ENCODE measurements around the gene FBRSL1.
"Not testable (repeated sequence)": the region's sequence is repeated elsewhere in the genome, so short reads cannot be mapped to it uniquely, and the experiment has no call there.

FBRSL1 gene

DNA sequence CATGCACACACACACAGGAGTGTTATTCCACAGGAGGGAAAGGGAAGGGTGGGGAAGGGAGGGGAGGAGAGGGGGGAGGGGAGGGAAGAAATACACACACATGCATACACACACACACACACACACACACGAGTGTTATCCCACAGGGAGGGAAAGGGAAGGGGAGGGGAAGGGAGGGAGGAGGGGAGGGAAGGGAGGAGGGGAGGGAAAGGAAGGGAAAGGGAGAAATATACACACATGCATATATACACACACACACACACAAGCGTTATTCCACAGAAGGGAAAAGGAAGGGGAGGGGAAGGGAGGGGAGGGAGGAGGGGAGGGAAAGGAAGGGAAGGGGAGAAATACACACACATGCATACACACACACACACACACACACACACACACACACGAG, 19.6 kb upstream of the FBRSL1 start:
- no peak for DNase-seq (ENCODE audit: low read depth)

DNA sequence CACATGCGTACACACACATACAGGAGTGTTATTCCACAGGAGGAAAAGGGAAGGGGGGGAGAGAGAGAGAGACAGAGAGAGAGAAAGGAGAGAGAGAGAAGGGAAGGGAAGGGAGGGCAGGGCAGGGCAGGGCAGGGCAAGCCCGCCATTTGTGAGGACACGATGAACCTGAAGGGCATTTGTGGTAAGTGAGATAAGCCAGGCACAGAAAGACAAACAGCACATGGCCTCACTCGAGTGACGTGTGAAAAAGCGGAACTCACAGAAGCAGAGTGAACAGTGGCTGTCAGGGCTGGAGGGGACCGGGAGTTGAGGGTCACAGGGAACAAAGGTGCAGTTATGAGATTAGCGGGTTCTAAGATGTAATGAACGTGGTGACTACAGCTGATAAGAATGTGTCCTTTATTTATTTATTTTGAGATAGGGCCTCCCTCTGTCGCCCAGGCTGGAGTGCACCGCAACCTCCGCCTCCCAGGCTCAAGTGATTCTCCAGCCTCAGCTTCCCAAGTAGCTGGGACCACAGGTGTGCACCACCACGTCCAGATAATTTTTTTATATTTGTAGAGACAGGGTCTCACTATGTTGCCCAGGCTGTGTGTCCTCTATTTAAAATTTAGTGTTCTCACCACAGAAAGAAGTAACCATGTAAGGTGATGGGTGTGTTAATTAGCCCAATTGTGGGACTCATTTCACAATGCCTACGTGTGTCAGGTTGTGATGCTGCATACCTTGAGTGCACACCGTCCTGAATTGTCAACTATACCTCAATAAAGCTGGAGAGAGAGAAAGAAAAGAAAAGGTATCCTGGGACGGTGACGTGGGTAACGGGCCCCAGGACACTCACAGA, 18.7 kb upstream of the FBRSL1 start:
- no peak for DNase-seq (ENCODE audit: low read depth)

DNA sequence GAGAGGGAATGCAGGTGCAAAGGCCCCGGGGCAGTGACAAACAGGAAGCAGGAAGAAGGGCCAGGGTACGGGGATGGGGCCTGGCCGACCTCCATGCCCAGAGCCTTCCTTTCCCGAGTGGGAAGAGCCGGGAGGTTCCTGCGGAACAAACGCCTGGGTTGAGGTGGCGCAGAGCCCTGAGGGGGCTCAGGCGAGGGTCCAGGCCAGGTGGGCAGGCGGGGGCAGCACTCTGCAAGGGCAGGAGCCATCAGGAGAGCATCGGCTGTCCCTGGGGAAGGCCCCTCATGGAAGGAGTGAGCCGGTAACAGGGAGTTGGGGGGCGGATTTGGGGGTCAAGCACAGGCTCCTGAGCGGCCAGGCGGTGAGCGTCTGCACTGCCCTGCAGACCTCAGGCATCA, 18.1 kb upstream of the FBRSL1 start:
- no peak for DNase-seq (ENCODE audit: low read depth)

DNA sequence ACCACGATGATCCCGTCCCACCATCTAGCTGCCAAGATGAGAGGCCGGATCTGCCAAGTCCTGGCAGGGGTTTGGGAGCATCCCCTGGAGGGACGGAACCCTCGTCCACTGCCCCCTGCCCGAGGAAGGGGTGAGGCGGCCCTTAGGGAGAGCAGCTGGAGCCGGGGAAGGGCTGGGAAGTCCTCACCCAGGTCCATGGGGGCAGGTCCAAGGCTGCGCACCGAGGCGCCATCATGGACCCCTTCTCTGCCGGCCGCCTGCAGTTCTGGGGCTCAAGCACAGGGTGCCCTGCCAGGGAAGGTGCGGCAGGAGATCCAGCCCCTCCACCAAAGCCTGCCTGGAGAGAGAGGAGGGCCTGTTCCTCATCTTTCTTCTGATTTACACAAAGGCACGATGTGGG, 17.6 kb upstream of the FBRSL1 start:
- DNase-seq (ENCODE audit: low read depth), result no peak

DNA sequence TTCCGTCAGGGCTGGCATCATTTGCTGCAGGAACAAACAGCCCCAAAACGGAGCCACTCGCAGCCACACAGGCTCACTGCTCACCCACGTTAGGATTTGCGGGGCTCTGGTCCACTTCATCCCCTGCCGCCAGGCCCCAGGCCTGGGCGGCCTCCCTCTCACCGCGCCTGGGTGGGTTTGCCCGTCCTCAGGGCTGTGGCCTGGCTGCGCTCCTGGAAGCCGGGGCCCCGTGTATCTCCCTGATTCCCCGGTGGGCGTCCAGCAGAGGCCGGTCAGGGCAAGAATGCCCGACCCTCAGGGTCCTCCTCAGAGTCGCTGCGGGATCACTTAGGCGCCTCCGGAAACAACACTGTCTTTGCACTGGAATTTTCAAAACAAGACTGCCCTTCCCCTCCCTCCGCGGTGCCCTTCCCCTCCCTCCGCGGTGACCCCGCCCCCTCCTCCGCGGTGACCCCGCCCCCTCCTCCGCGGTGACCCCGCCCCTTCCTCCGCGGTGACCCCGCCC, 15.7 kb upstream of the FBRSL1 start:
- no peak for DNase-seq (ENCODE audit: low read depth)

DNA sequence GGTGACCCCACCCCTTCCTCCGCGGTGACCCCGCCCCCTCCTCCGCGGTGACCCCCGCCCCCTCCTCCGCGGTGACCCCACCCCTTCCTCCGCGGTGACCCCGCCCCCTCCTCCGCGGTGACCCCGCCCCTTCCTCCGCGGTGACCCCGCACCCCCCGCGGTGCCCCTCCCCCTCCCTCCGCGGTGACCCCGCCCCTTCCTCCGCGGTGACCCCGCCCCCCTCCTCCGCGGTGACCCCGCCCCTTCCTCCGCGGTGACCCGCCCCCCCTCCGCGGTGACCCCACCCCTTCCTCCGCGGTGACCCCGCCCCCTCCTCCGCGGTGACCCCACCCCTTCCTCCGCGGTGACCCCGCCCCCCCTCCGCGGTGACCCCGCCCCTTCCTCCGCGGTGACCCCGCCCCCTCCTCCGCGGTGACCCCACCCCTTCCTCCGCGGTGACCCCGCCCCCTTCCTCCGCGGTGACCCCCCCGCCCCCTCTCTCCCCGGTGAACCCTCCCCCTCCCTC, 15.1 kb upstream of the FBRSL1 start:
- DNase-seq (ENCODE audit: low read depth), result not testable (repeated sequence)

DNA sequence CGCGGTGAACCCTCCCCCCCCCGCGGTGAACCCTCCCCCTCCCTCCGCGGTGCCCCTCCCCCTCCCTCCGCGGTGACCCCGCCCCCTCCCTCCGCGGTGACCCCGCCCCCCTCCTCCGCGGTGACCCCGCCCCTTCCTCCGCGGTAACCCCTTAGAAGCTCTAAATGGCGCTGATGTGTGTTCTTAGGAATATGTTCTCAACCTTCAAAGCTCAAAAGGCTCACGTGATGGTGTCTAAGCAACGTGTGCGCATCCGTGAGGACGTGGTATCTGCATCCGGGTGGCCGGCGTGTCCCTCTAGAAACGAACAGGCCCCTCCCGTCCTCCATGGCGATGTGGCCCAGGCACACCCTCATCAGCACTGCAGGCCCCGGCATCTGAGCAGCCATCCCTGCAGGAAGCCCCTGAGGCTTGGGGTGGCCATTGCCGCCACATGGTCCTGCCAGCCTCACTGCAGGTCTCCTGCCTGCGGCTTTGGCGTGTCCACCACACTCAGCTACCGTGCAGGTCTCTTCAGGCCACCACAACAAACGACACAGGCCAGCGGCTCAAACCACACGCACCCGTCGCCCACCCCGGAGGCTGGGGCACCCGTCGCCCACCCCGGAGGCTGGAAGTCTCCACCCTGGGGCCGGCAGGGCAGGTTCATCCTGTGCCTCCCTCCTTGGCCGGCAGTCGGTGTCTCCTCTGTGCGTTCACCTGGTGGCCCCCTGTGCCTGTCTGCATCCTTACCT, 14.5 kb upstream of the FBRSL1 start:
- no peak for DNase-seq (ENCODE audit: low read depth)

DNA sequence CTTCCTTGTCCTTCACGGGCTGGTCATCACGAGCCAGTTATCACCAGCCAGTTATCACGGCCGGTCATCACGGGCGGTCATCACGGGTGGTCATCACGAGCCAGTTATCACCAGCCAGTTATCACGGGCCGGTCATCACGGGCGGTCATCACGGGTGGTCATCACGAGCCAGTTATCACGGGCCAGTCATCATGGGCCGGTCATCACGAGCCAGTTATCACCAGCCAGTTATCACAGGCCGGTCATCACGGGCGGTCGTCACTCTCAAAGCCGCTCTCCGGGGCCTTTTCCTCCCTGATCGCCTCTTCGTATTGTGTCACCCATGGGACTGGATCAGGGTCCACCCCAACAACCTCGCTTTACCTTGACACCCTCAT, 13.9 kb upstream of the FBRSL1 start:
- DNase-seq (ENCODE audit: low read depth), result no peak

DNA sequence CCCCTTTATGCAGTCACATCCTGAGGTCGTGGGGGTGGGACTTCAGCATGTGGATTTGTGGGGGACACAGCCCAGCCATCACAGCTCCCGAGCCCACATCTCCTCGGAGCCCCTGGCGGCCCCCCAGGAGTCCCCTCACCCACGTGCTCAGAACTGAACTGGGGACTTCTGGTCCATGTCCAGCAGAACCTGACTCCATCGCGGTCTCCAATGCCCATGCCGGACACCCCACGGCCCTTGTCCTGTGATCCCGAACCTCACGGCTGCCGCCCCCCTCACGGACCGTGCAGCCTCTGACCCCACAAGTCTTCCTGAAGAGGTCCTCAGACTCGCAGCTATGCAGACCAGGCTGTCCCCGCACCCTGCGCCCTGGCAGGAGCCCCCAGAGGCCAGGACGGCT, 13.5 kb upstream of the FBRSL1 start:
- no peak for DNase-seq (ENCODE audit: low read depth)

DNA sequence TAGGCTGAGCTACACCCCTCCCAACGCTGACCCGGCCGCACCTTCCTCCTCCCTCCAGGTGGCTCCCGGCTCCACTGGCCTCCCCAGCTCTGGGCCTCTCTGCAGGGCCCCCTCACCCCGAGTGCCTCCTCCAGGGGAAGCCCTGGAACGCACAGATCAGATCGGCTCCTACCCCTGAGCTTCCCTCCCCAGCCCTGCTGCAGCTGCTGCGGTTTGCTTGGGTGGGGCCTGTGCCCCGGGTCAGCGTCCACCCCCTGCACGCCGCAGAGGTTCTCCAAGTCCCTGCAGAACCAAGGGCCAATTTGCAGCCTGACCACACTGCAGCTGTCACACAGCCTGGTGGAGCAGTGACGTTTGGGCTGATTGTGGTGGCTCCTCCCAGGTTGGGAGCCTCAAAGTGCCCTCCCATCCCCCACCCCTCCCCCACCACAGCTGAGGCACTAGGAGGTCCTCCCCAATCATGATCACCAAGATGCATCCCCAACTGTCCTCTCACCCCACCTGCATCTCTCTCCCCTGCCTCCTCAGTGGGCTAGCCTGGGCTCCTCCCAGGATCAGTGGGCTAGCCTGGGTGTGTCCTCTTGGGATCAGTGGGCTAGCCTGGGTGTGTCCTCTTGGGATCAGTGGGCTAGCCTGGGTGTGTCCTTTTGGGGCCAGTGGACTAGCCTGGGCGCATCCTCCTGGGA, 12.8 kb upstream of the FBRSL1 start:
- DNase-seq (ENCODE audit: low read depth), result no peak

DNA sequence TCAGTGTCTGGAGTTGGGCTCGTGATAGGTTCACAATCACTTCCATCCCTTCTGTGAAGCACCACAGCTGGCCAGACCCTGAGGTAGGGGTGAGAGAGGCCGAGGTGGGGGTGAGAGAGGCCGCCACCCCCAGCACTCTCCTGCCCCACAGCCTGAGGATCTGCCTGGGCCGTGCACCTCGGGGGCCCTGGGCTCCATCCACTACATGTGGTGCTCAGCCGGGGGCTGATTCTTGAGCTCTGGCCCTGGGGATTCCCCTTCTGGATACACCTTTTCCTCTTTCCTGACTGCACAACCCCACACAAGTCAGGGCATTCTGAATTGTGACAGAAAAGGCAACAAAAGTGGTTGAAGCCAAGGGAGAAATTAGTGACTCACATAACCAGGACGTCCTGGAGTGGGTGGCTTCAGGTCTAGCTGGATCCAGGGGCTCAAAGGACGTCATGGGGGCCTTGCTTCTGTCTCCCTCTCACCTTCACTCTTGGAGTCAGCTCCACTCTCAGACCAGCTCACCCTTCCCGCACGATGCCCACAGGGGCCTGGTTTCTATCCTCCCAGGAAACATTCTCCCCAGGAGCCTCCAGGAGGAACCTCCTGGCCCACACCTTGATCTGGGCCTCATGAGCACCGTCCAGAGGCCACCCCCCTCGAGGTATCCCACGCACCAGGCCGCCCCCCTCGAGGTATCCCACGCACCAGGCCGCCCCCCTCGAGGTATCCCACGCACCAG, 12.1 kb upstream of the FBRSL1 start:
- no peak for DNase-seq (ENCODE audit: low read depth)

DNA sequence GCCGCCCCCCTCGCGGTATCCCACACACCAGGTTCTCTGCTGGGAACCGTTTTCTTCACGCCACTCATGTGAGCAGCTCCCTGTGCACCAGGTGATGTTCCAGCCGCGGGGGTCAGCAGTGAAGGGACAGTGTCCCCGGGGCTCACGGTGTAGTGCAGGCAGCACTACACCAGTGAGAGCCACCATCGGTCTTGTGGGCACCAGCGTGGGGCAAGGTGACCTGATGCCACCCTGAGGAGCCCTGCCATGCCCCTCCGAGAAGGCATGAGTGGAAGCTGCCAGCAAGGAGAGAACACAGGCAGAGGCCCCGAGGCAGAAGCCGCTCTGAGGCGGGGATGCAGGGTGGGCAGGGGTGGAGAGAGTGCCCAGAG, 11.5 kb upstream of the FBRSL1 start:
- no peak for DNase-seq (ENCODE audit: low read depth)

DNA sequence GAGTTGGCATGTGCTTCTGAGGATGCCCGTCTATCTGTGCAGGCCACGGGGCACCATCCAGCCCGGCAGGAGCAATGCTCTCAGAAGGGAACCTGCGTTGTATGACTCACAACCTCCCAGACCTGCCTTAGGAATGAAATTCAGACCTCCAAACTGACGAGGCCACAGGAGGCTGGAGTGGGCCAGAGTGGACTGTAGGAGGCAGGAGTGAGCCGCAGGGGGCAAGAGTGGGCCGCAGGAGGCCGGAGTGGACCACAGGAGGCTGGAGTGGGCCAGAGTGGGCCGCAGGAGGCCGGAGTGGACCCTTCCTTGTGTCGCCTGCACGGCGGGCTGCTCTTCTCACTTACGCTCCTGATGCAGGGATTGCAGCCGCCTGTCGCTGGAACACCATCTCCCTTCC, 11.1 kb upstream of the FBRSL1 start:
- no peak for DNase-seq (ENCODE audit: low read depth)

DNA sequence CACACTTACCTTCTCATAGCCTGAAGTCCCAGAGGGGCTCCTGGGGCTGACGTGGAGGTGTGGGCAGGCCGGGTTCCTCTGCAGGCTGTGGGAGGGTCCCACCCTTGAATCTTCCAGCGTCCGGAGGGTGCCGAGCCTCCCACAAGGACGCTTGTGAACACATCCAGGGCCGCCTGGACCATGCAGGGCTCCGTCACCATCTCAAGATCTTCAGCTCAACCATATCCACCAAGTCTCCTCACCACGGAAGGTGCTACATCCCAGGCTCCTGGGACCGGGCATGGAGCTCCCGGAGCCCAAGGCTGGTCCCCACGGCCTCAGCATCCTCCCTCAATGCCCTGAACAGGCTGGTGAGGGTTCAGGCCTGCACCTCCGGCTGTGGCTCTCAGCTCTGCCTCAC, 10.7 kb upstream of the FBRSL1 start:
- no peak for DNase-seq (ENCODE audit: low read depth)

DNA sequence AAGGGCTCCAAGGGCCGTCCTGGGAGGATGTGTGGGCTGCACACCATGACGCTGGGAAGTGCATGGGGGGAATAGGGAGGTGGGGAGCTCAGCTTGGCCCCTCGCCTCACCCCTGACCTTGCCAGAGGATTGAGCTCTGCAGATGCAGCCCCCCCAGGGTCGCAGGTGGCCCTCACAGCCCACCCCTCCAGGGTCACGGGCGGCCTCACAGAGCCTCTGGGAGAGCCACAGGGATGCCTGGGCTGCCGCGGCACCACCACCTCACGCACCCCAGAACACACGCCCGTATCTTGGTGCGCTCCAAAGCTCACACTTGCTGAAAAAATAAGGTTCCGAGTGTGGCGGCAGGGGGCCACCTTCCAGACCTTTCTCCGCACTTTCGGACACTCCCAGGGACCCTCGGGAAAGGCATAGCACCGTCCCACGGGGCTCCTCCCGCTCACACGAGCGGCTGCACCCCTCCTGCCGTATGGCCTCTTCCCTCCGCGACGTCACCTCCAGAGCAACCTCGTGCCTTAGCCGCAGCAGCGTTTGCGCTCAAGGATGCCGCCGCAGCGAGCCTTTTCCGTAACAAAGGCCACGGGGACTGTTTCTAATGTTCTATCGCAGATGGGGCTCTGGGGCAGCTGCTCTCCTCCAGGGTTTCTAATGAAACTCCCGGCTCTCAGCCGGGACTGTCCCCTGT, 9.9 kb upstream of the FBRSL1 start:
- DNase-seq (ENCODE audit: low read depth), result no peak

DNA sequence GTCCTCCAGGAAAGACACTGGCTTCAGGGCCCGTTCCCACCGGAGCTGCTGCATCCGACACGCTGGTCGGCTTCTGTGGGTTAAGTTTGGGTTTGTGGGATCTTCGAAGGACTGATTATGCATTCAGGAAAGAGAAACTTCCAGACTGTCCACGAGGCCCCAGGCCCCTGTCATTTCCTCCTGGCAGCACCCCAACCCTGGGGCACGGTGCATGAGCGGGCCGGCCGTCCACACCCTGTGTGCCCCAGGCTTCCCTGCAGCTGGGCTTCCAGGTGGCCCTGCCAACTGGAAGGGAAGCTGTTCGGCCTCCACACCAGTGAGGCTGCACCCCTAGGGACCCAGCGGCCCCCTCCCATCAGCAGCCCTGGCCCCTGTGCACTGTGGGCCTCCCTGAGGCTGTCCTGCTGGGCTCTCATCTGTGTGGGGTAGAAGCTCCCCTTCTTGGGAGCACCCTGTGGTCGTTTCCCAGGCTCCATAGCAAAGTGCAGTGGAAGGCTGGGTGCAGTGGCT, 9.3 kb upstream of the FBRSL1 start:
- no peak for DNase-seq (ENCODE audit: low read depth)

DNA sequence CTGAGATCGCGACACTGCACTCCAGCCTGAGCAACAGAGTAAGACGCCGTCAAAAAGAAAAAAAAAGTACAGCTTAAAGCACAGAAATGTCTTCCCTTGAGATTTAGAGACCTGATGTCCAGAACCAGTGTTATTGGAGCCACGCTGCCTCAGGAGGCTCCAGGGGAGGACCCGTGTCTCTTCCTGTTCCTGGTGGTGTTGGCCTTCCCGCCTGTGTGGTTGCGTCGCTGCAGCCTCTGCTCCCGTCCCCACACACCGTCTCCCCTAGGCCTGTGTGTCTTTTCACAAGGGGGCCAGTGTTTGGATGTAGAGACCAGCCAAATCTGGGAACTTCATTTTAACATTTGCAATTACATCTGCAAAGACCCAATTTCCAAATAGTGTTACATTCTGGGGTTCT, 8.6 kb upstream of the FBRSL1 start:
- no peak for DNase-seq (ENCODE audit: low read depth)

DNA sequence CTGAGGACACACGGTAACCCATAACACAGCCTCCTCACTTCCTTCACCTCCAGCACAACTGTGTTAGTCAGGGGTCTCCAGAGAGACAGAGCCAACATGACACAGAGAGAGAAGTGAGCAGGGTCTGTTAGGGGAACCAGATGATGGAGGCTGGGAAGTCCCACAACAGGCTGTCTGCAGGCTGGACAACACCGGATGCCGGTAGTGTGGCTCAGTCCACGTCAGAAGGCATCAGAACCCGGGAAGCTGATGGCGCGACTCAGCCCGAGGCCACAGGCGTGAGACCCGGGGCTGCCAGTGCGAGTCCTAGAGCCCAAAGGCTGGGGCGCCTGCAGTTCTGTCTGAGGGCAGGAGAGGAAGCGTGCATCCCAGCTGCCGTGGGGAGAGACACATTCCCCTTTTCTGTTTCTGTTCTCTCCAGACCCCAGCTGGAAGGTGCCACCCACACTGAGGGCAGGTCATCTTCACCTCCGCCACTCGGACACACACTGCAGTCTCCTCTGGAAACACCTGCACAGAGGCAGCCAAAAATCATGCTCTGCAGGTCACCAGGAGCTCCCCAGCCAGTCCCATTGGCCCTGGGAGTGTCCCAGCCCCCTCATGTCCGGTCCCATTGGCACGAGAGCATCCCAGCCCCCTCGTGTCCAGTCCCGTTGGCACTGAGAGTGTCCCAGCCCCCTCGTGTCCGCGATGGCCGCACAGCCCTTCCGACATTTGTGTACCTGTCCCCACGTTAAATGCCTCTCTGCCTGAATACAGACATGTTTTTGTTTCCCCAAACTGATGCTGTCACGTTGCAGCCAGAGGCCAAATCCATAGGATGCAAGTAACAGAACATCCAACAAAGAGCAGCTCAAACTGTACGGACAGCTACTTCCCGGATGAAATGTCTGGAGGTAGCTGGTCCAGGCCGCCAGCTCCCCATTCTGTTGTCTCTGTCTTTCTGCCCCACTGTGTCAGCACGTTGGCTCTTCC, 7.9 kb upstream of the FBRSL1 start:
- no peak for DNase-seq (ENCODE audit: low read depth)

DNA sequence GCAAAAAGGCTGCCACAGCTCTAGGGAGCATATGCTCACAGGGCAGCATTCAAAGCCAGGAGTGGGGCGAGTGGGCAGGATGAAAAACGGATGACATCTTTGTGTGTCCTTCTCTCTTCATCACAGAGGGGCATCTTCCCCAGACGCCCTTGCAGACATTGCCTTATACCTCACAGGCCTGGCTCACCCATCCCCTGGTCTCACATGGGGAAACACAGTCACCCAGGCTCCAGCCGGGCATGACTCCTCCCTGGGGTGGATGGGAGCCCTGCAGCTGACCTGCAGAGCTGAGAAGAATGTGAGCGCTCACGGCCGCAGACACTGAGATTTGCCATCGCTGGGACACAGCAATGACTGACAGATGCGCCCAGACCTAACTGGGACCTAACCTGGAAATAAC, 7.2 kb upstream of the FBRSL1 start:
- no peak for DNase-seq (ENCODE audit: low read depth)

DNA sequence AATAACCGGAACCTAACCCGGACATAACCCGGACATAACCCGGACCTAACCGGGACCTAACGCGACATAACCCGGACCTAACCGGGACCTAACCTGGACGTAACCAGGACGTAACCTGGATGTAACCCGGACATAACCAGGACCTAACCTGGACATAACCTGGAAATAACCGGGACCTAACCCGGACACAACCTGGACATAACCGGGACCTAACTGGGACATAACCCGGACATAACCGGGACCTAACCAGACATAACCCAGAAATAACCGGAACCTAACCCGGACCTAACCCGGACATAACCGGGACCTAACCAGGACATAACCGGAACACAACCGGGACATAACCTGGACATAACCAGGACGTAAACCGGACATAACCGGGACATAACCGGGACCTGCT, 6.7 kb upstream of the FBRSL1 start:
- DNase-seq (ENCODE audit: low read depth), result no peak

Data from GM04503 (cell line).